ENCODE measurements around the gene GEMIN7. TPM values are rescaled to one million over a fixed set of nuclear protein-coding genes. Genes with fewer than 3 reads are reported as not detected.
A peak's percentile ranks its signal among the peaks of the same experiment; 100 is the strongest.

Gene GEMIN7
- total RNA-seq, 1 donor from 2014 or later, result 30.8 TPM

DNA sequence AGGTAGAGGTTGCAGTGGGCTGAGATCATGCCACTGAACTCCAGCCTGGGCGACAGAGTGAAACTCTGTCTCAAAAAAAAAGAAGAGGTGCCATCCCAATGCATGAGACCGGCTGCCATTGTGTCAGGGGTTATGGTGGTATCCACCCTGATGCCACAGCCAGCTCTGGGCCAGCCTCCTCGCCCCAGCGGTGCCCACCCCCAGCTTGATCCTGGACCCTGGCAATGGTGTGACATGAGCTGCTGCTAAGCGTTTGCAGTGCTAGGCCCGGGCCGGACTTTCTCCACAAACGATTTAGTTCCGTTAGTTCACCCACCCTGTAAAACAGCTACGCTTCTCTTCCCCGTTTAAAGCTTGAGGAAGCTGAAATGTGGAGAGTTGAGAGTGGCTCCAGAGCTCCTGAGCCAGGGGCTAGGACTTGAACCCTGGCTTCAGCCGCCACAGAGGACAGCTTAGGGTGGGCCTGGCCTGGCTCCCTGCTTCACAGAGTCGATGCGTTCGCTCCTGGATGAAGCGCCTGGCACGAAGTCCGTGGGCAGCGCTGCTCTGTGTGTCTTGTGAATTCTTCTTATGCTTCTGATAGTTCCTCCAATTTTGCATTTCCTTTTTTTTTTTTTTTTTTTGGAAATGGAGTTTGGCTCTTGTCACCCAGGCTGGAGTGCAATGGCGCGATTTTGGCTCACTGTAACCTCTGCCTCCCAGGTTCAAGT lies 56.3 kb downstream of the GEMIN7 start:
- H3K4me1 Mint-ChIP-seq (ENCODE audit: unreplicated experiment), result peaks cover 21% of the 10 kb centered on the region
- no peak for DNase-seq (ENCODE audit: low spot score)
- H3K4me3 Mint-ChIP-seq (ENCODE audit: unreplicated experiment), result no peak overlapping the region
- H3K36me3 Mint-ChIP-seq (ENCODE audit: low read depth, unreplicated experiment), result no peaks in the 10 kb centered on the region
- H3K9me3 Mint-ChIP-seq (ENCODE audit: unreplicated experiment), result no peaks in the 10 kb centered on the region
- no peak for TF ChIP-seq CTCF (IDR thresholded peaks at IDR 0.05; ENCODE audit: unreplicated experiment)
- H3K27me3 Mint-ChIP-seq (ENCODE audit: unreplicated experiment), result peaks cover 4% of the 10 kb centered on the region
- no peak overlapping the region for H3K27ac Mint-ChIP-seq (ENCODE audit: unreplicated experiment)

DNA sequence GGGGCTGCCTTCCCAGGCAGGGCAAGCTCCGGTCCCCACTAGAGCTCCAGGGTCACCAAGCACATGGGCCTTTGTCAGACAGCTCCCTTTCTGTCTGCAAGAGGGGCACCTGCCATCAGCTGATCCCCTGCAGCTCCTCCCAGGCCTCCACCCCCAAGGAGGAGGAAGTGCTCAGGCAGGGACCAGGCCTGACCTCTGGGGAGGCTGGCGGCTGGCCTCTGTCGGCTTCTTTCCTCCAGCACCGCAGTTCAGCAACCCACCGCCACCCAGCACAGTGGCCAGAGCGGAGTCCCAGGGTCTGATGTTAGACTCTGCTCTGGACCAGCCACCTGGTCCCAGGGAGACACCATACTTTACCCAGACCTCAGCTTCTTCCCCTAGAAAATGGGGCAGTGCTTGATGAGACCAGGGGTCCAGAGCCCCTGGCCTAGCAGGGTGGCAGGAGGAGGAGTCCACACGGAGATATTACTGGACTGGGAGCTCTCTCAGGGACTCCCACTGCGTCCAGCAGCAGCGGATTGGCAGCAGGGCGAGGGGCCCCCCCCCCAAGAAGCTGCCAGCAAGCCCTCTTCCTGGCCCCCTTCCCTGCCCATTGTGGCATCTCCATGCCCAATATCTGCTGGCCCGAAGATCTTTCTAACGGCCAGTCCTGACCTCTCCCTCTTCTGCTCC lies 57.6 kb downstream of the GEMIN7 start:
- Mint-ChIP-seq H3K36me3 (ENCODE audit: low read depth, unreplicated experiment) (peaks cover 9% of the 10 kb centered on the region), H3K27ac (ENCODE audit: unreplicated experiment) (peak overlapping the region; percentile 64), H3K27me3 (ENCODE audit: unreplicated experiment) (peaks cover 5% of the 10 kb centered on the region), H3K4me1 (ENCODE audit: unreplicated experiment) (peaks cover 21% of the 10 kb centered on the region), H3K9me3 (ENCODE audit: unreplicated experiment) (no peaks in the 10 kb centered on the region), H3K4me3 (ENCODE audit: unreplicated experiment) (peak overlapping the region; percentile 57)
- TF ChIP-seq CTCF (IDR thresholded peaks at IDR 0.05; ENCODE audit: unreplicated experiment), result no peak
- no peak for DNase-seq (ENCODE audit: low spot score)

- H3K4me3 Mint-ChIP-seq (ENCODE audit: unreplicated experiment), result peak overlapping the region; percentile 57
- H3K9me3 Mint-ChIP-seq (ENCODE audit: unreplicated experiment), result no peaks in the 10 kb centered on the region
- no peak for TF ChIP-seq CTCF (IDR thresholded peaks at IDR 0.05; ENCODE audit: unreplicated experiment)
- no peak for DNase-seq (ENCODE audit: low spot score)
- H3K4me1 Mint-ChIP-seq (ENCODE audit: unreplicated experiment), result peaks cover 21% of the 10 kb centered on the region
- peak overlapping the region; percentile 72 for H3K27ac Mint-ChIP-seq (ENCODE audit: unreplicated experiment)
- peaks cover 5% of the 10 kb centered on the region for H3K27me3 Mint-ChIP-seq (ENCODE audit: unreplicated experiment)
- H3K36me3 Mint-ChIP-seq (ENCODE audit: low read depth, unreplicated experiment), result peaks cover 10% of the 10 kb centered on the region
Measured at GRCh38 chr19:45137179-45137761, 58.2 kb downstream of the GEMIN7 start.

DNA sequence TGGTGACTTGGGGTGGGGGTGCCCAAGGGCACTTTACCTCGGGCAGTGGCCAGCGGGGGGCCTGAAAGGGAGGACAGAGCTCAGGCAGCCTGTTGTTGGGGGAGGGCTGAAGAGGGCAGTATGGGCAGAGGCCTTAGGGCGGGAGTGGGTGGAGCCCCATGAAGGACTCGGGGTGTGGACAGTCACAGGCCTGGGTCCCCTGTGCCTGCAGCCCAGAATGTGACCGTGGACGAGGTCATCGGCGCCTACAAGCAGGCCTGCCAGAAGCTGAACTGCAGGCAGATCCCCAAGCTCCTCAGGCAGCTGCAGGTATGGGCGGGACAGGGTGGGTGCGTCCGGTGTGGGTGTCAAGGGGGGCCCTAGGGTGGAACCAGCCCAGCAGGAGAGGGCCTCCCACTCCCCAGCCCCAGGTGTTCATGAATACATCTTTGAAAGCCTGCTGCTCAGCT lies 59.3 kb downstream of the GEMIN7 start:
- Mint-ChIP-seq H3K4me1 (ENCODE audit: unreplicated experiment) (peaks cover 21% of the 10 kb centered on the region), H3K27me3 (ENCODE audit: unreplicated experiment) (peaks cover 10% of the 10 kb centered on the region), H3K9me3 (ENCODE audit: unreplicated experiment) (no peaks in the 10 kb centered on the region), H3K36me3 (ENCODE audit: low read depth, unreplicated experiment) (peaks cover 18% of the 10 kb centered on the region), H3K4me3 (ENCODE audit: unreplicated experiment) (no peak overlapping the region), H3K27ac (ENCODE audit: unreplicated experiment) (no peak overlapping the region)
- no peak for TF ChIP-seq CTCF (IDR thresholded peaks at IDR 0.05; ENCODE audit: unreplicated experiment)
- DNase-seq (ENCODE audit: low spot score), result no peak
